ENCODE results near the gene ETNK2. TPM values are rescaled to one million over a fixed set of nuclear protein-coding genes. Genes with fewer than 3 reads are reported as not detected.

Gene ETNK2
- total and polyA plus RNA-seq, 2 of the 4 experiments (the other 2 are of a cell fraction): 18.9 to 26.0 TPM

- no peak overlapping the region for H4K5ac ChIP-seq (ENCODE audit: low read depth, low read length)
- peaks cover 19% of the 10 kb centered on the region for H3K4me1 ChIP-seq (ENCODE audit: control insufficient read depth, insufficient read depth, low read length)
- H3K9ac ChIP-seq (ENCODE audit: low read depth, low read length): no peak overlapping the region
- WGBS, 2 experiments (ENCODE audit: extremely low coverage in 2 of 2, insufficient read length in 1 of 2): 92% methylated on average over 2 of the region's 4 CpGs; no CpG with 5 or more reads in 1 of the 2 experiments
- H3K14ac ChIP-seq (replicated peaks; ENCODE audit: low read depth, low read length): 0 out of 2 replicates have a peak overlapping the region, but pooled peaks have one; percentile 43
- H3K9me3 ChIP-seq (ENCODE audit: control insufficient read depth, insufficient read depth, low read length): no peaks in the 10 kb centered on the region
- no peak for DNase-seq
- CTCF ChIA-PET: interaction anchor here (0.7 to 7.8 kb wide), 2 partner anchors 259 to 269 kb away, joined by 4 to 95 read pairs; no protein-coding TSS in a partner anchor
- in situ Hi-C loops (cut with MboI; ENCODE audit: low sequenced_read_pairs): no loop called here
- no peak overlapping the region for H2BK15ac ChIP-seq (ENCODE audit: low read depth, low read length)
- H4K8ac ChIP-seq (ENCODE audit: low read depth in 2 of 2, low read length in 2 of 2): peak overlapping the region; percentile 21 to 92; a peak in 3 of 4 replicates
- peak overlapping the region; percentile 54 for H2BK5ac ChIP-seq (ENCODE audit: low read depth, low read length, poor library complexity, severe bottlenecking)
- no peak overlapping the region for H3K23ac ChIP-seq (ENCODE audit: low read depth, low read length)
- dilution Hi-C loops (cut with HindIII; ENCODE audit: low sequenced_read_pairs, unreplicated experiment): loop anchor here (25.0 kb wide), 1 partner anchor 268 kb away; the partner anchor contains the start of gene SNRPE
- no peak overlapping the region for H3K18ac ChIP-seq (ENCODE audit: low read depth, low read length)
- peak overlapping the region; percentile 85 for H3K4ac ChIP-seq (ENCODE audit: low read depth, low read length)
- H3K27me3 ChIP-seq (ENCODE audit: control insufficient read depth, insufficient read depth, low read length): no peaks in the 10 kb centered on the region
- H2AFZ ChIP-seq (replicated peaks; ENCODE audit: low read length, poor library complexity): no peak overlapping the region
- H3K56ac ChIP-seq (ENCODE audit: extremely low read depth, insufficient read depth, low read length): no peak overlapping the region
- H3K9me1 ChIP-seq (ENCODE audit: insufficient read depth, low read length): peaks cover 18% of the 10 kb centered on the region
- H2BK20ac ChIP-seq (ENCODE audit: low read depth, low read length): peak overlapping the region; percentile 96
- H2BK120ac ChIP-seq (ENCODE audit: low read depth, low read length): peak overlapping the region; percentile 89
- H4K20me1 ChIP-seq (ENCODE audit: insufficient read depth, low read length): no peaks in the 10 kb centered on the region
- peak overlapping the region; percentile 86 for H2AK9ac ChIP-seq (replicated peaks; ENCODE audit: low read depth, low read length, poor library complexity)
- peaks cover 9% of the 10 kb centered on the region for H3K36me3 ChIP-seq (ENCODE audit: control insufficient read depth, insufficient read depth, low read length)
- TF ChIP-seq NFE2L2 (IDR thresholded peaks at IDR 0.05; ENCODE audit: low read depth, low read length) (no peak), RFX5 (IDR thresholded peaks at IDR 0.05; ENCODE audit: low read depth, low read length) (no peak)
- ATAC-seq (ENCODE audit: low read depth): no peak
- no peak overlapping the region for H3K4me2 ChIP-seq (ENCODE audit: low read depth, low read length)
- peak overlapping the region; percentile 59; the same call in 1 of the 2 replicates for H2AK5ac ChIP-seq (ENCODE audit: low read depth, low read length)
- H4K91ac ChIP-seq (ENCODE audit: insufficient read depth, low read depth, low read length): peak overlapping the region; percentile 86; the same call in 1 of the 2 replicates
- H3K4me3 ChIP-seq (ENCODE audit: insufficient read depth, low read depth, low read length): no peak overlapping the region
- intact Hi-C loops (cut with micrococcal nuclease): no loop called here
- H3K79me1 ChIP-seq (ENCODE audit: low read depth in 1 of 2, low read length in 2 of 2): no peaks in the 10 kb centered on the region
- H3K27ac ChIP-seq (ENCODE audit: insufficient read depth, low read length): no peak overlapping the region; the same call in 1 of the 2 replicates
- BruUV-seq (replicated peaks): no TSS peak
- POLR2A ChIA-PET (ENCODE audit: unreplicated experiment): no interaction called here
These were observed 21.7 kb downstream of the ETNK2 start for GRCh38 chr1:204130178-204130577.
